IMR-90 (cell line): ENCODE data around the gene LLPH.

ENCODE experiments used
- CEBPB ChIP-seq: IDR thresholded peaks from 2 replicates; pipeline ENCODE4 v1.6.1; 2012; ENCODE audit warnings: low read depth, low read length, improper control_type of control experiment
- CHD1 ChIP-seq: IDR thresholded peaks from 2 replicates; pipeline ENCODE4 v1.6.1; 2012; ENCODE audit warnings: low read depth, low read length, improper control_type of control experiment
- FOS ChIP-seq: fragments of 150-350 bp; IDR thresholded peaks from 2 replicates; pipeline ENCODE4 v1.6.1; 2016; ENCODE audit warnings: low read depth, low read length
- MAFK ChIP-seq: IDR thresholded peaks from 2 replicates; pipeline ENCODE4 v1.6.1; 2012; ENCODE audit warnings: low read depth, low read length, improper control_type of control experiment
- MXI1 ChIP-seq: IDR thresholded peaks from 2 replicates; pipeline ENCODE4 v1.6.1; 2012; ENCODE audit warnings: low read depth, mild to moderate bottlenecking, low read length, moderate library complexity, borderline replicate concordance
- POLR2A ChIP-seq: IDR thresholded peaks from 2 replicates; pipeline ENCODE4 v1.6.1; 2012; ENCODE audit warnings: mild to moderate bottlenecking, low read depth, low read length
- RAD21 ChIP-seq: IDR thresholded peaks from 2 replicates; pipeline ENCODE4 v1.6.1; 2012; ENCODE audit warnings: low read length, improper control_type of control experiment
- RFX5 ChIP-seq: IDR thresholded peaks from 2 replicates; pipeline ENCODE4 v1.8.0; 2012; ENCODE audit warnings: low read depth, mild to moderate bottlenecking, low read length, moderate library complexity
- TF ChIP-seq, protein P1 (sequence below): conservative IDR thresholded peaks from 2 replicates; pipeline ENCODE4 v1.5.1; 2012; ENCODE audit warnings: mild to moderate bottlenecking, low read depth, low read length, improper control_type of control experiment
- TF ChIP-seq, protein P2 (sequence below): fragments of 150-350 bp; IDR thresholded peaks from 2 replicates; pipeline ENCODE4 v1.6.1; 2017; ENCODE audit warnings: mild to moderate bottlenecking, antibody characterized with exemption, low read length, low read depth
- TF ChIP-seq, protein P3 (sequence below): fragments of 150-350 bp; IDR thresholded peaks from 2 replicates; pipeline ENCODE4 v1.6.1; 2016; ENCODE audit warnings: low read depth, mild to moderate bottlenecking, low read length, moderate library complexity, borderline replicate concordance

DNA sequence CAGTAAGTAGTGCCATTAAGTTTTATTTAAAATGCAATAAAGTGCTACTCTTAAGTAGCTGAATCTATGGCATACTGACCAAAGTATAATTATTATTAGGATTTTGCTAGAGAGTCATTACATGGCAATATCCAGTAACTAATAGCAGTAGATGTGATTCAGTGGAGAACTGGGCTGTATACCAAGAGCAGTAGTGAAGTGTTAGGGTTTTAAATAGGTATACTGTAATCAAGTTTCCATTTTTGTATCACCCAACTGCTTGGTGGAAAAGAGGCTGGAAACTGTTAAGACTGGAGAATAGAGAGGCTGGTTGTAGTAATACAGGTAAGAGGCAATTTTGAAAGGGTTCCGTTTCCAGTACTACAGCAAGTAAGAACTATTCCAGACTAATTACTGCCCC, 13.3 kb upstream of the LLPH start:
- TF ChIP-seq, protein P1, sequence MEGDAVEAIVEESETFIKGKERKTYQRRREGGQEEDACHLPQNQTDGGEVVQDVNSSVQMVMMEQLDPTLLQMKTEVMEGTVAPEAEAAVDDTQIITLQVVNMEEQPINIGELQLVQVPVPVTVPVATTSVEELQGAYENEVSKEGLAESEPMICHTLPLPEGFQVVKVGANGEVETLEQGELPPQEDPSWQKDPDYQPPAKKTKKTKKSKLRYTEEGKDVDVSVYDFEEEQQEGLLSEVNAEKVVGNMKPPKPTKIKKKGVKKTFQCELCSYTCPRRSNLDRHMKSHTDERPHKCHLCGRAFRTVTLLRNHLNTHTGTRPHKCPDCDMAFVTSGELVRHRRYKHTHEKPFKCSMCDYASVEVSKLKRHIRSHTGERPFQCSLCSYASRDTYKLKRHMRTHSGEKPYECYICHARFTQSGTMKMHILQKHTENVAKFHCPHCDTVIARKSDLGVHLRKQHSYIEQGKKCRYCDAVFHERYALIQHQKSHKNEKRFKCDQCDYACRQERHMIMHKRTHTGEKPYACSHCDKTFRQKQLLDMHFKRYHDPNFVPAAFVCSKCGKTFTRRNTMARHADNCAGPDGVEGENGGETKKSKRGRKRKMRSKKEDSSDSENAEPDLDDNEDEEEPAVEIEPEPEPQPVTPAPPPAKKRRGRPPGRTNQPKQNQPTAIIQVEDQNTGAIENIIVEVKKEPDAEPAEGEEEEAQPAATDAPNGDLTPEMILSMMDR, result no peak
- TF ChIP-seq POLR2A (no peak), MXI1 (no peak), MAFK (no peak), RAD21 (no peak), RFX5 (no peak), CEBPB (no peak), FOS (no peak), CHD1 (no peak)
- TF ChIP-seq, protein P2, sequence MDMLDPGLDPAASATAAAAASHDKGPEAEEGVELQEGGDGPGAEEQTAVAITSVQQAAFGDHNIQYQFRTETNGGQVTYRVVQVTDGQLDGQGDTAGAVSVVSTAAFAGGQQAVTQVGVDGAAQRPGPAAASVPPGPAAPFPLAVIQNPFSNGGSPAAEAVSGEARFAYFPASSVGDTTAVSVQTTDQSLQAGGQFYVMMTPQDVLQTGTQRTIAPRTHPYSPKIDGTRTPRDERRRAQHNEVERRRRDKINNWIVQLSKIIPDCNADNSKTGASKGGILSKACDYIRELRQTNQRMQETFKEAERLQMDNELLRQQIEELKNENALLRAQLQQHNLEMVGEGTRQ, result no peak
- TF ChIP-seq, protein P3, sequence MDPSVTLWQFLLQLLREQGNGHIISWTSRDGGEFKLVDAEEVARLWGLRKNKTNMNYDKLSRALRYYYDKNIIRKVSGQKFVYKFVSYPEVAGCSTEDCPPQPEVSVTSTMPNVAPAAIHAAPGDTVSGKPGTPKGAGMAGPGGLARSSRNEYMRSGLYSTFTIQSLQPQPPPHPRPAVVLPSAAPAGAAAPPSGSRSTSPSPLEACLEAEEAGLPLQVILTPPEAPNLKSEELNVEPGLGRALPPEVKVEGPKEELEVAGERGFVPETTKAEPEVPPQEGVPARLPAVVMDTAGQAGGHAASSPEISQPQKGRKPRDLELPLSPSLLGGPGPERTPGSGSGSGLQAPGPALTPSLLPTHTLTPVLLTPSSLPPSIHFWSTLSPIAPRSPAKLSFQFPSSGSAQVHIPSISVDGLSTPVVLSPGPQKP, result no peak
